HG02981 (cell line): ENCODE data around the gene NOP9.
A peak's percentile ranks its signal among the peaks of the same experiment; 100 is the strongest.

Source experiments
- ATAC-seq: cut with Tn5 transposase; IDR thresholded peaks from one replicate; pipeline ENCODE4 v1.9.1; 2021; ENCODE audit warnings: mild to moderate bottlenecking, moderate library complexity; ENCODE audit not compliant: unreplicated experiment

Gene NOP9

DNA sequence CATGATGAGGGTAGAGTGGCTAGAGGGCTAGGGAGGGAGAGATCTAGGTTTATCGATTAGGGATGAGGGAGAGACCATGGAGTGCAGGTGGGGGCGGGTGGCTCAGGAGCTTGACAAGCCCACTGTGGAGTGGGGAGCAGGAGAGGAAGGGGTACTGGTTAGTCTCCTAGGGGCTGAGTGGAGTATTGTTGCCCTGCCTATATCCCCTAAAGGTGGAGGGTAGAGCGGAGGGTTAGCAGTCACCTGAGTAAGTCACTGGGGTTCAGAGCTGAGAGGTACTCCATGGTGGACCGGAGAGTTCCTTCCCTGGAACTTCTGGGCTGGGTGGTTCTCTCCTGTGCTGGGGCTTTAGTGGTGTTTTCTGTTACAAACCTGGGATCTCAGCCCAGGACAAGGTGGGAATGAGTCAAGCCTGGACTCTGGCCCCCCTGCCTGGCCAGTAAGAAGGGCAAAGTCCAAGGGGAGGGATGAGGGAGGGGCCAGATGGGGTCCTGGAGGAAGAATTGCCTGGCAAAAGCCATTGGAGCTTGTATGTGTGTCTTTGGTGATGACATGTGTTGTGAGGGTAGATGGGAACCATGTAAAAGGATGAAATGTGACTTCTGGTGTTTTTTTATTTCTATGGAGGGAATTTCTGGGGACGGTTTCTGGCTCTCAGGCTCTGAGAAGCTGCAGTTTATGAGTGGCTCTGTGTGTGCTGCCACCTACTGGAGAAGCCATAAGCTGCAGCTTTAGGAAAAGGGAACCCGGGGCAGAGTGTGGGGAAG is 8.1 kb downstream of the NOP9 start, which contains the start of gene CIDEB:
CIDEB (minus strand) TSS at position 403 of the 767 bp plus-strand sequence; CDS start at position 284, 119 bp downstream.
- no peak for ATAC-seq

DNA sequence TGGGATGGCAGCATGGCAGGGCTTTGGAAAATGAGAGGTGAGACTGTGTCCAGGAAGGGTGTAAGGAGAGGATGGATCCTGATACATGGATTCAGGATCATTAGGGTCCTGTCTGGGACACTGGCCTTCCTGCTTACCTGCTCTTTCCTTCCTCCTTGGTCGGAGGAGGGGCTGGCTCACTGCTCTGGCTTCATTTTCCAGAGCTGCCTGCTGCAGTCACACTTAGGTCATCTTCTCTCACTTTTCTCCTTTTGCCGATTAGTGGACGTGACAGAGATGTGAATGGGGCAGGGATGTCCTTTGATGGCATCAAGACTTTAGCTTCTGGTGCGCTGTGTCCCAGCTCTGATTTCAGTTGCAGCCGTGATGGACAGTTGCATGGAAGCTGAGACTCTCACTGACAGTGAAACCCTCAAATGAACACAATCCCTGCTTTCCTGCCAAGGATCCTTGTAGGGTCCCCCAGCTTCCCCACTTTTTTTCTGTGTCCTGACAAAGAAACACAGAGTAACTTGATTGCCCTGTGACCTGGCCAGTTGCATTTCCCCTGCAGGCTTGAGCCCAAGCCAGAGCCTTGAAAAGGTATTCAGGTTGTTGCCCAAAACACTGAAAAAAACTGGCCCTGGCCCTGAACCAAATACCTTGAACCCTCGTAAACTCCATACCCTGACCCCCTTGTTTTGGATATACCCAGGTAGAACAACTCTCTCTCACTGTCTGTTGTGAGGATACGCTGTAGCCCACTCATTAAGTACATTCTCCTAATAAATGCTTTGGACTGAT is 8.9 kb downstream of the NOP9 start:
- no peak for ATAC-seq

DNA sequence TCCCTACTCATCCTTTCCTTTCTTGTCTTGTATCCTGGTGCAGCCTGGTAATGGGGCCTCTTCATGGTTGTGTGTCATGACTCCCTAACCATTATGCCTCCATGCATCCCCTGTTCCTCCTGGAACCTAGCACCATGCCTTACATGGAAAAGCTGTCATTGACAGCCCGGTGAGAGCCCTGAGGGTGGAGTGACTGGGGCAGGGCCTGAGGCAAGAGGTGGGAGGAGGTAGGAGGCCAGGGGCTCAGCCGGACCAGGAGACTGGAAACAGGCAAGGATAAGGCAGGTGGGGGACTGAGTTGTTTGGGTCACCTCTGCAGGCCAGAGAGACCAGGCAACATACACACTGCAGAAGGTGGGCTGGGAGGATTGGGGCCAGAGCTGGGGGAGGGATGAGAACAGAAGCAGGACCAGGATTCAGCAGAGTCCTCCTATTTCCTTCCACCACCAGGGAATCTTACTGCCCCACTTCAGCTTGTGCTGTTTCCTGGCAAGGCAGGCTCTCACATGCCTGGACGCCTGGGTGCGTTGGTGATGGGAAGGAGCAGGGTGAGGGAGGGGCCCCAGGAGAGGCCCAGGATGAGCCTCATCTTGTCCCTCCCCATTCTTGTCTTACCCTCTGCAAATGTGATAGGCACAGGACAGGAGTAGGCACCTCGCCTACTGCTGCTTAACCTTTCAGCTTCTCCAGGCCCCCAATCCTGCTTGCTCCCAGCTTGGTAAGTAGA is 10.1 kb downstream of the NOP9 start, which contains the start of gene LTB4R2:
LTB4R2 (plus strand) TSS at position 603 of the 727 bp plus-strand sequence. CDS start 525 bp downstream, outside the sequence.
- no peak for ATAC-seq

DNA sequence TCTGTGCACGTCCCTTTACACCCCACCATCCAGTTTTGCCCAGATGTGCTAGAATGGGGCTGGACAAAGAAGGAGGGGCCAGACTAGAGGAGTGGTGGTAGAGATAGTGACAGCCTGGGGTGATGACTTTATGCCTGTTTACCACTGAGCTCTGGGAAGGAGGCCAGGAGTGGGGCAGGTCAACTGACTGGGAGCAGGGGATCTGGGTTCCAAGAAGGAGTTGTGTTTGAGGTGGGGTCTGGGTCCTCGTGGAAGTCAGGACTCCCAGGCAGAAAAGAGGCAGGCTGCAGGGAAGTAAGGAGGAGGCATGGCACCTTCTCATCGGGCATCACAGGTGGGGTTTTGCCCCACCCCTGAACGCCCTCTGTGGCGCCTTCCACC is 10.6 kb downstream of the NOP9 start:
- ATAC-seq: no peak

DNA sequence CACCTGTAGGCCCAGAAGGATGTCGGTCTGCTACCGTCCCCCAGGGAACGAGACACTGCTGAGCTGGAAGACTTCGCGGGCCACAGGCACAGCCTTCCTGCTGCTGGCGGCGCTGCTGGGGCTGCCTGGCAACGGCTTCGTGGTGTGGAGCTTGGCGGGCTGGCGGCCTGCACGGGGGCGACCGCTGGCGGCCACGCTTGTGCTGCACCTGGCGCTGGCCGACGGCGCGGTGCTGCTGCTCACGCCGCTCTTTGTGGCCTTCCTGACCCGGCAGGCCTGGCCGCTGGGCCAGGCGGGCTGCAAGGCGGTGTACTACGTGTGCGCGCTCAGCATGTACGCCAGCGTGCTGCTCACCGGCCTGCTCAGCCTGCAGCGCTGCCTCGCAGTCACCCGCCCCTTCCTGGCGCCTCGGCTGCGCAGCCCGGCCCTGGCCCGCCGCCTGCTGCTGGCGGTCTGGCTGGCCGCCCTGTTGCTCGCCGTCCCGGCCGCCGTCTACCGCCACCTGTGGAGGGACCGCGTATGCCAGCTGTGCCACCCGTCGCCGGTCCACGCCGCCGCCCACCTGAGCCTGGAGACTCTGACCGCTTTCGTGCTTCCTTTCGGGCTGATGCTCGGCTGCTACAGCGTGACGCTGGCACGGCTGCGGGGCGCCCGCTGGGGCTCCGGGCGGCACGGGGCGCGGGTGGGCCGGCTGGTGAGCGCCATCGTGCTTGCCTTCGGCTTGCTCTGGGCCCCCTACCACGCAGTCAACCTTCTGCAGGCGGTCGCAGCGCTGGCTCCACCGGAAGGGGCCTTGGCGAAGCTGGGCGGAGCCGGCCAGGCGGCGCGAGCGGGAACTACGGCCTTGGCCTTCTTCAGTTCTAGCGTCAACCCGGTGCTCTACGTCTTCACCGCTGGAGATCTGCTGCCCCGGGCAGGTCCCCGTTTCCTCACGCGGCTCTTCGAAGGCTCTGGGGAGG is 11.3 kb downstream of the NOP9 start, which contains the start of gene LTB4R:
LTB4R (plus strand) TSS at position 857 of the 959 bp plus-strand sequence. CDS start 4,150 bp downstream, outside the sequence.
- ATAC-seq: peak; percentile 67

DNA sequence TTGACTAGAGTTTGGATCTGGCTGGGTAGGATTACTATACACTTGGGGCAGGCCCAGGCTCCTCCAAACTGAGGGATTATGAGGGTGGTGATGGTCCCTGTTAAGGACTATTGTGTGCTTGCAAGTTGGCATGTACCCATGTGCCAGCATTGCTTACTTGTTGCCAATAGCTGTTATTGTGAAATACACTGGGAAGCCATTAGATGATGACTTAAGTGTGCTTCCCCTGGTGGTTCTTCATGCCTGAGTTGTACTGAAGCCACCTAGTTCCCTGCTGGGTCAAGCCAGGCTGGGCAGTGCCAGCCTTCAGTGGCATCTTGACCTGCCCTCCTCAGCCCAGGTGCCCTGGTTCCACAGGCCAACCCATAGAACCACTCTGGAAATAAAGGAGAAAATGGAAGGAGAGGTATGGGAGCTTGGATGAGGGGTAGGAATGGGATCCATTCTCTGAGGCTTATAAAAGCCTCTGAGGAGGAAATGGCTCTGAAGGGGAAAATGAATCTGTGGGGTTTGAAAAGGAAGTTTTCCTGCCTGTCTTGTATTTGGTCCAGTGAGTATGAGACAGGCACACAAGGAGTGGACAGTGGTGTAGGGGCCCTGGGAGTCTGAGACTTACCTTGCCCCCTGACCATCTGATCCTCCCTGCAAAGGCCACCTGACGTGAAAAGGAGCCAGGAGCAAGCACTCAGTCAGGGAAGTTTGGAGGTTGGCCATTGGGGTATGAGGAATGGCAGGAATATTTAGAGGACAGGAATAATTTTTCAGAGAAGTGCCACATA is 12.4 kb downstream of the NOP9 start:
- no peak for ATAC-seq

DNA sequence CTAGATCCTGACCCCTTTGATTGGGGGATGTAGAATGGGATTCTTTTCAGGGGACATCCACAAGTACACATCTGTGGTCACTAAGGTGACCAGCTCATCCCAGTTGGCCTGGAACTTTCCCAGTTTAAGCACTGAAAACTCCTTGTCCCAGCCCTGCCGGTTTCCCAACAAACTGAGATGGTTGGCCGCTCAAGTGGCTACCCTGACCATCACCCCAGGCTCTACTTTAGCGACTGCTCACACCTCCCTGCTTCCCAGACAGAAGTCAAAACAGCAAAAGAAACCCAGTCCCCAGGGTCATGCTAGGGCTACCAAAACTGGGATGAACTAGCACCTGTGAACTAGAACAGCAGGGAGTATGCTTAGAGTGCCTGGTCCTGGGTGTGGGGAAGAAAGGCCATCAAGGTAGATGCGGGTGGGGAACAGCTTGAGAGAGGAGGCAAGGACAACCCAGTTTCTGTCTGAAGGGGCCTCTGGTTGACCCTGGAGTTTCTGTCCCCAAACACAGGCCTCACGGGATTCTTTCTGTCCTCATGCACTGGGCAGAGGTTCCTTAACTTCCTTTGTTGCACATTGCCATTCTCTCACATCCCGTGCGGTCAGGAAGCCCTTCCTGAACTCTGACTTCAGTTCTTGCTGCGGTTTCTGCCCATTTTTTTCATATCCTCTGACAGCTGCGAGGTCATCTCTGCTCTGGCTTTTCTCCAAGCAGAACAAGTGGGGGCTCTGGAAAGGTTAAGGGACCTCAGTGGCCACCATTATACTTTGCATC is 13.3 kb downstream of the NOP9 start:
- ATAC-seq: no peak

DNA sequence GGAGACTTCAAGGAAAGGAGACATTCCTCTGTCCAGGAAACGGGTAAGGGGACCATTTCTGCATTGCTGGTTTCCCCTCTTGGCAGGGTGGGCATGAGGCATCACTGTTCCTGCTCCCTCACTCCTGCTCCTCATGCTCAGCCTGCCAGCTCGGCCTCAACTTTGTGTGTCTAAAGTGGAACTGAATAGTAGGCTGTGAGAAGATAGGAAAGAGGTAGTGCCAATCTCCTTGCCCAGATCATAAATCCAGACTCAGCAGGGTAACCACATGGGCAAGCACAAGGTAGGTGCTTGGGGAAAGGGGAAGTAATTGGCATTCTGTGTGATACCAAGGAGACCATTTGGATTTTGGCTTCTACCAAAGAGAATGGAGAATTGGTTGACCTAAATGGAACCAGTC is 14.3 kb downstream of the NOP9 start:
- no peak for ATAC-seq

DNA sequence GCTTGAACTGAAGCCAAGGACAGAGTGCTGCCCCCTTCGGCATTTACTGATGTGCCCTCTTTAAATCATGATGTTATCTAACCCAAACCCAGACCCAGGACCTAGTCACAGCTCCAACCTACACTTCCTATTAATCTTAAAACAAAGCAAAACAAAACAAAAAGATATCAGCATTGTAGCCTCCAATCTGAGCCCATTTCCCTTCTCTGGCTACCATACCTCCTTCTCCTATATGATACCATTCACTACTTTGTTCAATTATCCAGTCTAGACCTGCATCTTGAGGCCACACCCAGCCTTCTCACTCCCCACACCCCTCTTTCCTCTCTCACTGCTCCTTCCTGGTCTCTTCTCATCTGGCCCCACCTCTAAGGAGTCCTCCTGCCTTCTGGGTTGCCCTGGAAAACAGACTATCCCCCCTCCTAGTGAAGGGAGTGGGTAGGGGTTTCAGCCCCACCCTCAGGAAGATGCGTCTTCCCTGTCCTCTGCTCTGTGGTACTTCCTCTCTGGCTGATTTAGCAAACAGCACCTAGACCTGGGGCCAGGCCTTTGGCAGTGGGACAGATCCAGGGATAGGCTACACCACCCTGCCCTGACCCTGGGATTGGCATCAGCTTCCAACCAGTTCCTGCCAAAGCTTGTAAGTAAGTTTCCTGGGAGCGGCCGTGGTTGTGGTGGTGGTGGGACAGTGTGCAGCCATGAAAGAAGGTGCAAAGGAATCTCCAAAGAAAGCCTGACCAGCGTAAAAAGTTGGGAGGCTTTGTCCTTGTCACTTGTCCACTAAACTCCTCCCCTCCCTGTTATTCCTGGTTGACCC is 14.9 kb downstream of the NOP9 start:
- ATAC-seq: no peak

DNA sequence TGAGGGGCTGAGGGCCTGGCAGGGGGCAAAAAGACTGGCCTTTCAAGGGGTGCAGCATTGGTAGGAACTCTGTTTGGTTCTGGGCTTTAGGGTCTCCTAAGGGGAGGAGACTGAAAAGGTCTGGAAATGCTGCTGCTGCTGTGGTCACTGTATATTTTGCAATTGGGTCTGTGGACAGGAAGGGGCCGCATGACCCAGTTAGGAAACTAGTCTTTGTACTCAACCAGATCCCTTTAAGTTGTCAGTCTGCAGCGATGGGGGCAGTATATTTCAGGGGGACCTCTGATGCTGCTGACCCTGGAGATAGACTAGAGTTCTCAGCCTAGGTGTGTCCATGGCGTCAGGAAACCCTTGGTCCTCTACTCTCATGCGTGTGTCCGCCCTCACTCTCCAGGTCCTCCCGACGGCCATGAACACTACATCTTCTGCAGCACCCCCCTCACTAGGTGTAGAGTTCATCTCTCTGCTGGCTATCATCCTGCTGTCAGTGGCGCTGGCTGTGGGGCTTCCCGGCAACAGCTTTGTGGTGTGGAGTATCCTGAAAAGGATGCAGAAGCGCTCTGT is 15.7 kb downstream of the NOP9 start:
- no peak for ATAC-seq

DNA sequence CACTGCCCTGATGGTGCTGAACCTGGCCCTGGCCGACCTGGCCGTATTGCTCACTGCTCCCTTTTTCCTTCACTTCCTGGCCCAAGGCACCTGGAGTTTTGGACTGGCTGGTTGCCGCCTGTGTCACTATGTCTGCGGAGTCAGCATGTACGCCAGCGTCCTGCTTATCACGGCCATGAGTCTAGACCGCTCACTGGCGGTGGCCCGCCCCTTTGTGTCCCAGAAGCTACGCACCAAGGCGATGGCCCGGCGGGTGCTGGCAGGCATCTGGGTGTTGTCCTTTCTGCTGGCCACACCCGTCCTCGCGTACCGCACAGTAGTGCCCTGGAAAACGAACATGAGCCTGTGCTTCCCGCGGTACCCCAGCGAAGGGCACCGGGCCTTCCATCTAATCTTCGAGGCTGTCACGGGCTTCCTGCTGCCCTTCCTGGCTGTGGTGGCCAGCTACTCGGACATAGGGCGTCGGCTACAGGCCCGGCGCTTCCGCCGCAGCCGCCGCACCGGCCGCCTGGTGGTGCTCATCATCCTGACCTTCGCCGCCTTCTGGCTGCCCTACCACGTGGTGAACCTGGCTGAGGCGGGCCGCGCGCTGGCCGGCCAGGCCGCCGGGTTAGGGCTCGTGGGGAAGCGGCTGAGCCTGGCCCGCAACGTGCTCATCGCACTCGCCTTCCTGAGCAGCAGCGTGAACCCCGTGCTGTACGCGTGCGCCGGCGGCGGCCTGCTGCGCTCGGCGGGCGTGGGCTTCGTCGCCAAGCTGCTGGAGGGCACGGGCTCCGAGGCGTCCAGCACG is 16.4 kb downstream of the NOP9 start:
- no peak for ATAC-seq

DNA sequence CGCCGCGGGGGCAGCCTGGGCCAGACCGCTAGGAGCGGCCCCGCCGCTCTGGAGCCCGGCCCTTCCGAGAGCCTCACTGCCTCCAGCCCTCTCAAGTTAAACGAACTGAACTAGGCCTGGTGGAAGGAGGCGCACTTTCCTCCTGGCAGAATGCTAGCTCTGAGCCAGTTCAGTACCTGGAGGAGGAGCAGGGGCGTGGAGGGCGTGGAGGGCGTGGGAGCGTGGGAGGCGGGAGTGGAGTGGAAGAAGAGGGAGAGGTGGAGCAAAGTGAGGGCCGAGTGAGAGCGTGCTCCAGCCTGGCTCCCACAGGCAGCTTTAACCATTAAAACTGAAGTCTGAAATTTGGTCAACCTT is 16.9 kb downstream of the NOP9 start:
- ATAC-seq: no peak

DNA sequence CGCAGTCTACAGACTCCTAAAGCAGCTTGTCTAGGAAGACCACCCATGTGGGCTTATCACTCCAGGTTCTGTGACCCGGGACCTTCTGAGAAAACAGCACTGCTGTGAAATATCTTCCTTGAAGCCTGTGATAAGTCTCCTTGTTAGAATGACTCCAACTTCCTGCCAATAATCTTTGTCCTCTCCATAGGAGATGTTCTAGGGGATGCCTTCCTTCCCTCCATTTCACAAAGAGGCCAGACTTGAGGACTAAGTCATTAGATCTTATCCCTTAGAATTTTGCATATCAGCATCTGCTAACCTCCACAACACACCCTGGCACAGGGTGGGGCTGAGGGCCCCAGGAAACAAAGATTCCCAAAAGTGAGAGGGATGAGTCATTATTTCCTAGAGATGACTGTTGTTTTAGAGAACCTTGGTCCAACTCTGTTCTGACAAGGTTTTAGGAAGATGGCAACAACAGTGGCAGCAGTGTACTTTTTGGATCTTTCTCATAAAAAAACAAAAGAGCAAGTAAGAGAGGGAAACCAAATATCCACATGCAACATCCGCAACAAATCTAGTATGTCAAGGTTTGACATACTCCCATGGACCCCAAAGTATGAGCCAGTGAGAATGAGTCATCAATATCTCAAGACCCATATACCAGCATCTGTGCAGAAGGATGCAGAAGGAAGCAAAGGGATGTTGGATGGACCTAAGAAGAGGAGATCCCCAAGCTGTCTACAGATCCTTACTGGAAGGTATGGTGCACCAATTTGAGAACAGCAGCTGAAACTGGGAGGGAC is 17.7 kb downstream of the NOP9 start:
- no peak for ATAC-seq

DNA sequence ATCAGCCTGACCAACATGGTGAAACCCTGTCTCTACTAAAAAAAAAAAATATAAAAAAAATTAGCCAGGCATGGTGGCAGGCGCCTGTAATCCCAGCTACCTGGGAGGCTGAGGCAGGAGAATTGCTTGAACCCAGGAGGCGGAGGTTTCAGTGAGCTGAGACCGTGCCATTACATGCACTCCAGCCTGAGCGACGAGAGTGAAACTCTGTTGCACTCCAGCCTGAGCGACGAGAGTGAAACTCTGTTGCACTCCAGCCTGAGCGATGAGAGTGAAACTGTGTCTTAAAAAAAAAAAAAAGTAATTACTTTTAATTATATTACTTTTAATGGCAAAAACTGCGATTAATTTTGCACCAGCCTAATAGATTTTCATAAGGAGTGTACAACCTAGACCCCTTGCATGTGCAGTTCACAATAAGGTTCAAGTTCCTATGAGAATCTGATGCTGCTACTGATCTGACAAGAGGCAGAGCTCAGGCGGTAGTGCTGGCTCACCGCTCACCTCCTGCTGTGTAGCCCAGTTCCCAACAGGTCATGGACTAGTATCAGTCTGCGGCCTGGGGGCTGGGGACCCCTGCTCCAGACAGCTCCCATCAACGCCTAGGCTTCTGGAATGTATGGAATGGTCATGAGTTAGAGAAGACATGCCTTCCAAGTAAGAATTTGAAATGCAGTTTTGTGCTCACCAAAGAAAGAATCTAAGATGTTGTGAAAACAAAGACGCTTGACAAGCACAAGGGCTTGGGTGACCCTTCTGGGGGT is 21.7 kb downstream of the NOP9 start:
- no peak for ATAC-seq

DNA sequence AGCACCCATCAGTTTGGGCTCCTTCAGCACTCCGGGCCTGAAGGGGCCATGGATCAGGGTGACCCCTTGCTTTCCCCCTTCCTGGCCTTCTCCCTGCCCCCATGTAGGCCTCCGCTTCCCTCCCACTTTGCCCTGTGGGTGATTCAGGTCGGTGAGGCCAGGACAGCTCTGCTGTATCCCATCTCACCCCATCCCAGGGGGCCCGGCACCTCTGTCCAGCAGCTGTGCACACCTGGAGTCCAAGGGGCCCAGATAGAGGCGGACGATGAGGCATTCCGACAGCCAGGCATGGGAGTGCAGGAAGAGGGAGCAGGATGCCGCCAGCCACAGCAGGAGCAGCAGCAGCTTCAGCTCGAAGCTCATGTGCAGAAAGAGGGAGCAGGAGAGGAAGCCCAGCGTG is 23.0 kb downstream of the NOP9 start:
- ATAC-seq: no peak
